Left kidney (tissue), 2 donors: ENCODE measurements around the gene RSRC1. TPM values are rescaled to one million over a fixed set of nuclear protein-coding genes. Genes with fewer than 3 reads are reported as not detected.
A peak's percentile ranks its signal among the peaks of the same experiment; 100 is the strongest.
"Not testable (repeated sequence)": the region's sequence is repeated elsewhere in the genome, so short reads cannot be mapped to it uniquely, and the experiment has no call there.

ENCODE experiments used
- DNase-seq: peaks from one replicate; pipeline ENCODE4 v3.0.0-alpha.2; 2013
- polyA plus RNA-seq: library from polyadenylated mRNA; unstranded; fragments of 120-200 nt; gene quantifications from one replicate; pipeline ENCODE4 v1.2.1, GENCODE V29; 2013; ENCODE audit not compliant: insufficient read length

Gene RSRC1
- polyA plus RNA-seq, 1 donor = 40.0 TPM

GRCh38 chr3:158314426-158315357 lies 204.8 kb downstream of the RSRC1 start:
- no peak for DNase-seq

GRCh38 chr3:158329696-158330441 lies 220.0 kb downstream of the RSRC1 start:
- peak; percentile 4 for DNase-seq

GRCh38 chr3:158330870-158331269 lies 221.0 kb downstream of the RSRC1 start:
- no peak for DNase-seq

GRCh38 chr3:158333736-158334135 lies 223.8 kb downstream of the RSRC1 start:
- DNase-seq = no peak

- DNase-seq = no peak
These were observed 227.2 kb downstream of the RSRC1 start for GRCh38 chr3:158337110-158337509.

- no peak for DNase-seq
These were observed 229.7 kb downstream of the RSRC1 start for GRCh38 chr3:158339638-158340037.

DNA sequence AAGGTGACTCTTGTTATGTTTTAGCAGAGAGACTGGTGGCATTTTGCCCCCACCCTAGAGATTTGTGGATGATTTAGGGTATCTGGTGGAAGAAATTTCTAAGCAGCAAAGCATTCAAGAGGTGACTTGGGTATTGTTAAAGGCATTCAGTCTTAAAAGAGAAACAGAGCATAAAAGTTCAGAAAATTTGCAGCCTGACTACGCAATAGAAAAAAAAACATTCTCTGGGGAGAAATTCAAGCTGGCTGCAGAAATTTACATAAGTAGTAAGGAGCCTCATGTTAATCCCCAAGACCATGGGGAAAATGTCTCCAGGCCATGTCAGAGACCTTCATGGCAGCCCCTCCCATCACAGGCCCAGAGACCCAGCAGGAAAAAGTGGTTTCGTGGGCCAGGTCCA lies 231.1 kb downstream of the RSRC1 start:
- DNase-seq = not testable (repeated sequence)

- DNase-seq = no peak
These were observed 238.1 kb downstream of the RSRC1 start for GRCh38 chr3:158347966-158348365.

DNA sequence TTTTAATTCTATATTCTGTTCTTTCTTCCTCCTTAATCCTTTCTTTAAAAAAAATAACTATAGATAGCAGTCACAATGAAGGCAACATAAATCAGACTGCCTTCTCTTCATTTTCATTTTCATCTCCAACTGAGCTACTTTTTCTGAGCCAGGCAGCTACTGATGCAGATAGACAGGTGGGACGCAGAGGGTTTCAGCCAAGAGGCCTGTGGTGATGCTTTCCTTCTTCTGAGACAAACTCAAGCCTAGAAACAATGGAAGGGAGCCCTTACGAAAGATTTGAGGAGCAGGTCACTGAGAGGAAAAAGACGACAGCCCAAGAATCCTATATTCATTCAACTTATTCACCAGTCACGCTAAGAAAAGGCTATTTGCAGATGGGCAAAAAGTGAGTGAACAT lies 241.1 kb downstream of the RSRC1 start:
- no peak for DNase-seq

DNA sequence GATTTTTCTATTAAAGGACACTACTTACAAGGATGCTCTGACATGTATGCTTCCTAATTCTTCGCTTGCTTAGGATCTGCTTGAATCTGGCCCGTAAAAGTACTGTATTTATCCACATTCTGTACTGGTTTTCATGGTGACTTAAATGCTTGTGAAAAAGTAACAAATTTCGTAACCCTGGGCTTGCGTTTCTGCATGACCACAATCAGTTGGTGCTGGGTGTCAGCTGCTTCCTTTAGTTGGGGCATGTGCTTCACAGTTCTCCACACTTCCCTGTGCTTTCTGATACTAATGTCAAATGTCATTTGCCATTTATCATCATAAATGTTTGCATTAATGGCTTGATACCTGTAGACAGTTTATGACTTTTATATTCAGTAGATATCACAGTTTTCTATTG lies 242.7 kb downstream of the RSRC1 start:
- no peak for DNase-seq

DNA sequence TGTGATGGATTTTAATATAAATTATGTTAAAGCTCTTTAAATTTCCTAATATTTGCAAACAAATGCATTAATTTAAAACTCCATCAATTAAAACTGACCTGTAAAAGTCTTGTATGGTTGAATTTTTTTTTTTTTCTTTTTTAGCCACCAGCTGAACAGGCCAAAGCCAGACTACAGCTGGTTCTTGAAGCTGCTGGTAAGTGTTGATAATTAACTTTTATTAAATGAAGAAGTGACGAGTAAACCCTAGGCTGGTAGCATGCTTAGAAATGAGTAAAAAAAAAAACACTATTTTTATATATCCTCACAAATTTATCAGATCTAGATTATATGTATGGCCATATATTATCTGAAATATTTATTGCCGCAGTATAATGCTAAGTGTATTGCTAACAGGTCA lies 244.8 kb downstream of the RSRC1 start:
- no peak for DNase-seq

GRCh38 chr3:158355623-158356588 lies 246.0 kb downstream of the RSRC1 start:
- DNase-seq = no peak

DNA sequence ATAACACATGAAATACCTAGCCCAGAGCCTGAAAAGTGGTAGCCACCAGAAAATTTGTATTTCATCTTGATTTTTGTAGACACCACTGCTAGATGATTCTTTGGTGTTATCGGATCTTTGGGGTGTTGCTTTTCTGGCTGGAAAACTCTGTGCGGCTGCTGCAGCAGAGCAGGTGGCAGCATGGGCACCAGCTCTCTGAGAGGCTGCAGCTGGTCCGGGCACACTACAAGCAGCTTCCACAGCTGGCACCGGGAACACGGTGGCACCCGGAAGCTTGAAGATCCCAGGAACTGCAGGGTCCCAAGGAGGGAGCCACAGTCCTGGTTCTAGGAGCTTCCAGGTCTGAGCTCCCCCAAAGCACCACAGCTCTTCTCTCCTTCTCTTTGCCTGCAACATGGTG lies 249.4 kb downstream of the RSRC1 start:
- DNase-seq = no peak

DNA sequence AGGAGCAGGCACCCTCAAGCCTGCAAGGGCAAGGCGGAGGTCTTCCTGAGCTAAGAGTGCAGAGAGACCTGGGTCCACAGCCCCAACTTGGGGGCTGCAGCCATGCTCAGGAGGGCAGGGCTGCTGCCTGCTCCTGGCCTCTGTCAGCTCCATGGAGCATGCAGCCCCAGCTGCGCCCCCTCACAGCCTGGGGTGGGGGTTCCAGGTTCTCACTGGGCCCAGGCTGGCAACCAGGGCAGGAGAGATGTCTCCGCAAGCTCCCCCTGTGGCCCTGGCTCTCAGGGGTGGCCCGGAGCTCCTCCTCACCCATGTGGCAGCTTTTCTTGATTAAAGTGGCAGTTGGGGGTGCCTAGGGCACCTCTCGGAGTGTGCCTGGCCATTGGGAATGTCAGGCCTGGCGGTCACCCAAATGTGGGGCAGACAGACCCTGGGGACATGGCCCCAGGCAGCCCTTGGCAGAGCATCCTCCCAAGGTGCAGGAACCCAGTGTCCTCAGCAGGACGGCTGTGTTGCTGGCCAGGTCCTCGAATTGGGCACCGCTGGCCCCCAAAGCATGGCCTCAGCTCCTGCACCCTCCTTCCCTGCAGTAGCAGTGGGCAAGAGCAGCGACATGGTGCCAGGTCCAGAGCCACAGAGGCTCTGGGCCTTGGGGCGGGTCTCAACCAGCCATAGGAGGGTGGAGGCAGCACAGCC lies 251.0 kb downstream of the RSRC1 start:
- no peak for DNase-seq

GRCh38 chr3:158368271-158368670 lies 258.4 kb downstream of the RSRC1 start:
- no peak for DNase-seq

GRCh38 chr3:158369279-158369678 lies 259.4 kb downstream of the RSRC1 start:
- DNase-seq = no peak

DNA sequence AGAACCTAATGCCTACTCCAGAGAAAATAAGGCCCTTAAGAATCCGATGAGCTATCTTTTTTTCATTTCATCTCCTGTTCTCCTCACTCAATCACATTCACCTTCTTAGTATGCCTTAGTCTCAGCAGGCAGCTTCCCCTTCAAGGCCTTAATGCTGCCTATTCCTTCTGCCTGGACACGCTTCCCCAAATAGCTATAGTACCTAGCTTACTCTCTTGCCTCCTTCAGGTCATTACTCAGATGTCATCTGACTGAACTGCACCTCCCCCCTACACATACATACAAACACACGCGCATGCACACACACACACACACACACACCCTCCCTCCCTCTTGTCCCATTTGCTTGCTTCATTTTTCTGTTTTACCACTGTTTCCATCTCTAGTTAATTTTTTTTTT lies 269.6 kb downstream of the RSRC1 start:
- no peak for DNase-seq

GRCh38 chr3:158381262-158381868 lies 271.5 kb downstream of the RSRC1 start:
- DNase-seq = no peak

DNA sequence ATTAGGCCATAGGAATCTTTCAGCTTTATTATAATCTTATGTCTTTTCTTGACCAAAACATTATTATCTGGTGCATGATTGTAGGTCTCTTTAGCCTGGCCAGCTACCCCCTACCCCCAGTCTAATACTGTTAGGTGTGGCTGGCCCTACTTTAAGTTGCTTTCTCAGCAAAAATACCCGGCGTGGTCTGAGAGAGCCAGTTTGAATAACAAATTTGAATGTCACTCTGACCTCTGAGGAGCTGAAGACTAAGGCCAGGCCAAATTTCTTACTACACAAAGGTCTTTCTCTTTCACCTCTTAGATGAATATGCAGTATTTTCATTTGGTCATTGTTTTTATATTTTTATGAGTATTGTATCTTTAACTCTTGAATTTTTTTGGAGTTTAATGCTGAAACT lies 272.6 kb downstream of the RSRC1 start:
- DNase-seq = no peak

- no peak for DNase-seq
These were observed 274.1 kb downstream of the RSRC1 start for GRCh38 chr3:158384019-158384418.

DNA sequence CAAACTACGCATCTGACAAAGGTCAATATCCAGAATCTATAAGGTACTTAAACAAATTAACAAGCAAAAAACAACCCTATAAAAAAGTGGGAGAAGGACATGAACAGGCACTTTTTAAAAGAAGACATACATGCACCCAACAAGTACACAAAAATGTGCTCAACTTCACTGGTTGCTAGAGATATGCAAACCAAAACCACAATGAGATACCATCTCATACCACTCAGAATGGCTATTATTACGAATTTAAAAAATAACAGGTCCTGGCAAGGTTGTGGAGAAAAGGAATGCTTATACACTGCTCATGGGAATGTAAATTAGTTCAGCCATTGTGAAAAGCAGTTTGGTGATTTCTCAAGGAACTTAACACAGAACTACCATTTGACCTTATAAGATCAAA lies 285.5 kb downstream of the RSRC1 start:
- DNase-seq = no peak
